ENCODE data around the gene MAGI1. TPM values are rescaled to one million over a fixed set of nuclear protein-coding genes. Genes with fewer than 3 reads are reported as not detected.
A peak's percentile ranks its signal among the peaks of the same experiment; 100 is the strongest.

MAGI1 gene
- total RNA-seq, 4 donors from 2014 or later: 7.6 to 42.9 (median 37.0) TPM

GRCh38 chr3:65935724-65936123 lies 103.0 kb downstream of the MAGI1 start:
- intact Hi-C loops (cut with DNase I; ENCODE audit: low total_unique reads): no loop called here
- TF ChIP-seq CTCF (IDR thresholded peaks at IDR 0.05) (no peak), POLR2A (IDR thresholded peaks at IDR 0.05) (no peak)
- no peak overlapping the region for H3K4me3 ChIP-seq
- H3K9me3 ChIP-seq: peaks cover 0 to 4% of the 10 kb centered on the region in 2 donors
- H3K36me3 ChIP-seq: no peaks in the 10 kb centered on the region
- H3K27ac ChIP-seq: no peak overlapping the region
- DNase-seq: no peak
- H3K27me3 ChIP-seq: no peaks in the 10 kb centered on the region
- no peaks in the 10 kb centered on the region for H3K4me1 ChIP-seq

DNA sequence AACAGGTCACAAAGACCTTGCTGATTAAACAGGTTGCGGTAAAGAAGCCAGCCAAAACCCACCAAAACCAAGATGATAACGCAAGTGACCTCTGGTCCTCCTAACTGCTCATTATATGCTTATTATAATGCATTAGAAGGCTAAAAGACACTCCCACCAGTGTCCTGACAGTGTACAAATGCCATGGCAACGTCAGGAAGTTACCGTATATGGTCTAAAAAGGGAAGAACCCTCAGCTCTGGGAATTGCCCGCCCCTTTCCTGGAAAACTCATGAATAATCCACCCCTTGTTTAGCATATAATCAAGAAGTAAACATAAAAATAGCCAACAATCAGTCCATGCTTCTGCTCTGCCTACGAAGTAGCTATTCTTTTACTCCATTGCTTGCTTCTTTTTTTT lies 108.1 kb downstream of the MAGI1 start:
- DNase-seq: no peak
- TF ChIP-seq CTCF (IDR thresholded peaks at IDR 0.05) (no peak), POLR2A (IDR thresholded peaks at IDR 0.05) (no peak)
- Histone ChIP-seq H3K36me3 (no peaks in the 10 kb centered on the region), H3K9me3 (peaks cover 0 to 4% of the 10 kb centered on the region in 2 donors), H3K4me3 (no peak overlapping the region), H3K27me3 (no peaks in the 10 kb centered on the region), H3K27ac (no peak overlapping the region), H3K4me1 (no peaks in the 10 kb centered on the region)
- intact Hi-C loops (cut with DNase I; ENCODE audit: low total_unique reads): no loop called here

- TF ChIP-seq POLR2A (IDR thresholded peaks at IDR 0.05) (no peak), CTCF (IDR thresholded peaks at IDR 0.05) (no peak)
- no peaks in the 10 kb centered on the region for H3K27me3 ChIP-seq
- H3K36me3 ChIP-seq: no peaks in the 10 kb centered on the region
- DNase-seq: no peak
- intact Hi-C loops (cut with DNase I; ENCODE audit: low total_unique reads): no loop called here
- H3K27ac ChIP-seq: no peak overlapping the region
- H3K4me3 ChIP-seq: no peak overlapping the region
- no peaks in the 10 kb centered on the region for H3K9me3 ChIP-seq
- H3K4me1 ChIP-seq: no peaks in the 10 kb centered on the region
Observed at GRCh38 chr3:65928110-65928509, 110.6 kb downstream of the MAGI1 start.

- Histone ChIP-seq H3K27me3 (no peaks in the 10 kb centered on the region), H3K4me3 (no peak overlapping the region), H3K36me3 (no peaks in the 10 kb centered on the region), H3K27ac (no peak overlapping the region), H3K4me1 (no peaks in the 10 kb centered on the region), H3K9me3 (no peaks in the 10 kb centered on the region)
- TF ChIP-seq CTCF (IDR thresholded peaks at IDR 0.05) (no peak), POLR2A (IDR thresholded peaks at IDR 0.05) (no peak)
- DNase-seq: no peak
- intact Hi-C loops (cut with DNase I; ENCODE audit: low total_unique reads): no loop called here
Observed at GRCh38 chr3:65927576-65927975, 111.1 kb downstream of the MAGI1 start.

DNA sequence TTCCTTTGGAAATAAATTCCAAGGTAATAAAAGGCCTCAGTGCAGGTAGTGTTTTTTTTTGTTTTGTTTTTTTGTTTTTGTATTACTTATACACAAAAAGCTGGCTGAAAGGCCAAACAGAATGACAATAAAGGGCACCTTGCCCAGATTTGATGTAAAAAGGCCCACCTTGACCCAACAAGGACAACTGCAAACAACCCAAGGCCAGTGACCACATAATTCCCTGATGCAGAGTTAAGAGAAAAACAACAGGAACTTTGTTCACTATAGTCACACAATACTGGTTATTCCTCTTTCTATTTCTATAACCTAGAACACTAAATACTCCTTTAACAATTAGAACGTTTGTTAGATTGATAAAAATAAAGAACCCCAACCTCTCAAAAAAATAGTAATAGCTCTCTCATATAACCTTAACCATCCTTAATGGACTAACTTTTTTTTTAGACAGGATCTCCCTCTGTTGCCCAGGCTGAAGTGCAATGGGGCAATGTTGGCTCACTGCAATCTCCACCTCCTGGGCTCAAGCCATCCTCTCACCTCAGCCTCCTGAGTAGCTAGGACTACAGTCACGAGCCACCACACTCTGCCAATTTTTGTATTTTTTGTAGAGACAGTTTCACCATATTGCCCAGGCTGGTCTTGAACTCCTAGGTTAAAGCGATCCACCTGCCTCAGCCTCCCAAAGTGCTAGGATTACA lies 113.3 kb downstream of the MAGI1 start:
- Histone ChIP-seq H3K27me3 (no peaks in the 10 kb centered on the region), H3K27ac (peak overlapping the region in 1 of 2 donors; percentile 21), H3K36me3 (no peaks in the 10 kb centered on the region), H3K9me3 (no peaks in the 10 kb centered on the region), H3K4me3 (no peak overlapping the region), H3K4me1 (no peaks in the 10 kb centered on the region)
- intact Hi-C loops (cut with DNase I; ENCODE audit: low total_unique reads): no loop called here
- TF ChIP-seq CTCF (IDR thresholded peaks at IDR 0.05) (no peak), POLR2A (IDR thresholded peaks at IDR 0.05) (no peak)
- no peak for DNase-seq

All from uterus (tissue), 4 donors.